Vagina (tissue), 2 donors: ENCODE data around the gene TBC1D22A. TPM values are rescaled to one million over a fixed set of nuclear protein-coding genes. Genes with fewer than 3 reads are reported as not detected.

Source experiments
- DNase-seq, 2 donors: peaks; one replicate each; pipeline ENCODE4 v3.0.0-alpha.2; 2017; ENCODE audit errors: extremely low spot score in 2 of 2
- H3K27ac ChIP-seq: fragments of 200-600 bp; sonication (generic); one replicate; pipeline ENCODE4 v1.5.1; 2019
- H3K27me3 ChIP-seq: fragments of 200-600 bp; sonication (generic); one replicate; pipeline ENCODE4 v1.5.1; 2019
- H3K36me3 ChIP-seq, 2 donors: fragments of 200-600 bp; sonication (generic); one replicate each; pipeline ENCODE4 v1.5.1; 2017 to 2019
- H3K4me1 ChIP-seq: fragments of 200-600 bp; sonication (generic); one replicate; pipeline ENCODE4 v1.5.1; 2019
- H3K4me3 ChIP-seq, 2 donors: fragments of 200-600 bp; sonication (generic); 1 replicate in 1 of 2; 2 replicates in 1 of 2; pipeline ENCODE4 v1.5.1; 2016 to 2019
- H3K9me3 ChIP-seq: fragments of 200-600 bp; sonication (generic); one replicate; pipeline ENCODE4 v1.5.1; 2019
- CTCF ChIP-seq, 3 experiments: fragments of 450-650 bp in 2 of 3; fragments of 200-600 bp in 1 of 3; sonication (generic) in 1 of 3; IDR thresholded peaks; one replicate each; pipeline ENCODE4 v1.5.1; 2017 to 2019; ENCODE audit warnings: antibody characterized with exemption in 3 of 3, mild to moderate bottlenecking in 2 of 3, moderate library complexity in 2 of 3
- POLR2A ChIP-seq, 2 donors: fragments of 450-650 bp; IDR thresholded peaks; one replicate each; pipeline ENCODE4 v1.6.1; 2017; ENCODE audit warnings: antibody characterized with exemption in 2 of 2, mild to moderate bottlenecking in 2 of 2, moderate library complexity in 2 of 2
- POLR2AphosphoS5 ChIP-seq, 2 donors: sonication (generic); formaldehyde crosslinking; IDR thresholded peaks; one replicate each; pipeline ENCODE4 v1.9.0; 2017; ENCODE audit warnings: antibody characterized with exemption in 2 of 2, mild to moderate bottlenecking in 2 of 2, low read depth in 1 of 2; ENCODE audit not compliant: insufficient read depth in 1 of 2
- intact Hi-C: fragments of 100-400 bp; cut with DNase I; formaldehyde crosslinking; loops from one replicate; pipeline ENCODE4 v1.15.1; 2023
- total RNA-seq: library from RNA; depleted of rRNA; stranded (reverse); fragments of >200 nt; gene quantifications from one replicate; pipeline ENCODE4 v1.2.3, GENCODE V29; 2016

Gene TBC1D22A
- total RNA-seq, 1 donor from 2014 or later, result 38.3 TPM

GRCh38 chr22:47201996-47202818 is 439.8 kb downstream of the TBC1D22A start:
- TF ChIP-seq CTCF (IDR thresholded peaks at IDR 0.05) (no peak), POLR2A (IDR thresholded peaks at IDR 0.05) (no peak), POLR2AphosphoS5 (IDR thresholded peaks at IDR 0.05; ENCODE audit: insufficient read depth in 1 of 2, low read depth in 1 of 2) (no peak)

GRCh38 chr22:47202819-47203553 is 440.5 kb downstream of the TBC1D22A start:
- Histone ChIP-seq H3K4me3 (no peak overlapping the region), H3K27ac (no peak overlapping the region), H3K9me3 (no peaks in the 10 kb centered on the region), H3K27me3 (no peaks in the 10 kb centered on the region), H3K36me3 (no peaks in the 10 kb centered on the region), H3K4me1 (no peaks in the 10 kb centered on the region)
- peak; percentile 27 to 84 for DNase-seq
- TF ChIP-seq POLR2AphosphoS5 (IDR thresholded peaks at IDR 0.05; ENCODE audit: insufficient read depth in 1 of 2, low read depth in 1 of 2) (no peak), POLR2A (IDR thresholded peaks at IDR 0.05) (no peak), CTCF (IDR thresholded peaks at IDR 0.05) (no peak)
- intact Hi-C loops, result no loop called here

More at GRCh38 chr22:47201996-47202818, 439.8 kb downstream of the TBC1D22A start:
- H3K4me1 ChIP-seq, result no peaks in the 10 kb centered on the region
- H3K27ac ChIP-seq, result no peak overlapping the region
- no peak overlapping the region for H3K4me3 ChIP-seq
- no peaks in the 10 kb centered on the region for H3K9me3 ChIP-seq
- intact Hi-C loops, result no loop called here
- no peaks in the 10 kb centered on the region for H3K27me3 ChIP-seq
- no peaks in the 10 kb centered on the region for H3K36me3 ChIP-seq
- peak in 1 of 2 donors; percentile 80 for DNase-seq

- H3K4me3 ChIP-seq, result no peak overlapping the region
- peak; percentile 87 to 90 for DNase-seq
- H3K9me3 ChIP-seq, result no peaks in the 10 kb centered on the region
- H3K27me3 ChIP-seq, result no peaks in the 10 kb centered on the region
- TF ChIP-seq POLR2AphosphoS5 (IDR thresholded peaks at IDR 0.05; ENCODE audit: insufficient read depth in 1 of 2, low read depth in 1 of 2), result peak in 1 of 2 donors; percentile 10
- no peak for TF ChIP-seq POLR2A (IDR thresholded peaks at IDR 0.05)
- TF ChIP-seq CTCF (IDR thresholded peaks at IDR 0.05), result no peak
- no peaks in the 10 kb centered on the region for H3K4me1 ChIP-seq
- intact Hi-C loops, result no loop called here
- H3K27ac ChIP-seq, result no peak overlapping the region
- H3K36me3 ChIP-seq, result no peaks in the 10 kb centered on the region
Measured at GRCh38 chr22:47203554-47203991, 441.1 kb downstream of the TBC1D22A start.

GRCh38 chr22:47204002-47204979 is 441.8 kb downstream of the TBC1D22A start:
- intact Hi-C loops, result no loop called here
- H3K4me3 ChIP-seq, result no peak overlapping the region
- H3K9me3 ChIP-seq, result no peaks in the 10 kb centered on the region
- no peaks in the 10 kb centered on the region for H3K36me3 ChIP-seq
- no peaks in the 10 kb centered on the region for H3K4me1 ChIP-seq
- no peaks in the 10 kb centered on the region for H3K27me3 ChIP-seq
- H3K27ac ChIP-seq, result no peak overlapping the region
- peak; percentile 76 to 93 for DNase-seq
- TF ChIP-seq POLR2A (IDR thresholded peaks at IDR 0.05) (no peak), CTCF (IDR thresholded peaks at IDR 0.05) (no peak), POLR2AphosphoS5 (IDR thresholded peaks at IDR 0.05; ENCODE audit: insufficient read depth in 1 of 2, low read depth in 1 of 2) (no peak)
